ENCODE results near the gene FRMD4A.

- TF ChIP-seq CTCF (IDR thresholded peaks at IDR 0.05; ENCODE audit: poor library complexity) (no peak), EZH2 (IDR thresholded peaks at IDR 0.05; ENCODE audit: borderline replicate concordance) (no peak)
These were observed 521.3 kb downstream of the FRMD4A start for GRCh38 chr10:13809427-13809826.

Data from hepatocyte (in vitro differentiated cells).